GM12878 (cell line): Measurements from ENCODE around the gene SLC24A4. TPM values are rescaled to one million over a fixed set of nuclear protein-coding genes. Genes with fewer than 3 reads are reported as not detected.

Experiments used
- ATAC-seq: fragments of 200-7000 bp; cut with Tn5 transposase; 3 replicates; pipeline ENCODE4 v1.9.1; 2020; ENCODE audit warnings: mild to moderate bottlenecking, moderate library complexity
- BruUV-seq: library from RNA; stranded (reverse); fragments of 400-500 nt; replicated peaks from 2 replicates; lab custom pipeline; 2021; lab: Mats Ljungman, UMichigan
- CTCF ChIA-PET: fragments of 300-600 bp; sonication (Branson Sonifier 250); formaldehyde crosslinking; extraction: SDS; loops from one replicate; lab custom pipeline; 2021; ENCODE audit warnings: inconsistent platforms; lab: Yijun Ruan, JAX
- POLR2A ChIA-PET: fragments of 350-600 bp; formaldehyde crosslinking; extraction: SDS; loops from one replicate; lab custom pipeline; 2021; ENCODE audit warnings: inconsistent platforms; lab: Charles Lee
- RAD21 ChIA-PET: fragments of 300-600 bp; sonication (Branson Sonifier 250); formaldehyde crosslinking; loops from one replicate; lab custom pipeline; 2023; ENCODE audit warnings: antibody characterized with exemption; ENCODE audit not compliant: unreplicated experiment; lab: Charles Lee
- SMC1A ChIA-PET: fragments of 300-600 bp; sonication (Branson Sonifier 250); formaldehyde crosslinking; loops from one replicate; lab custom pipeline; 2023; ENCODE audit not compliant: unreplicated experiment, uncharacterized antibody; lab: Charles Lee
- DNase-seq: peaks from one replicate; pipeline ENCODE4 v3.0.0-alpha.2; 2011; ENCODE audit warnings: low read depth, low spot score
- FAIRE-seq: peaks from 3 replicates; lab custom pipeline; 2011; peaks lifted over from hg19 to GRCh38; lab: Jason Lieb, UNC
- H2AFZ ChIP-seq: 2 replicates; pipeline ENCODE4 v1.6.0; 2011; ENCODE audit warnings: low read depth, low read length, control low read depth; ENCODE audit not compliant: control insufficient read depth
- H3K27ac ChIP-seq: 2 replicates; pipeline ENCODE4 v1.5.1; 2011; ENCODE audit warnings: control low read depth; ENCODE audit not compliant: control insufficient read depth, insufficient read depth
- H3K27me3 ChIP-seq, 2 experiments: replicated peaks in 1 of 2; 2 replicates each; pipeline versions ENCODE4 v1.6.0 to v1.6.1; 2011; ENCODE audit warnings: low read length in 1 of 2; ENCODE audit not compliant: control insufficient read depth in 2 of 2, insufficient read depth in 2 of 2
- H3K36me3 ChIP-seq, 2 experiments: 2 replicates each; pipeline ENCODE4 v1.5.1; 2011; ENCODE audit warnings: low read length in 1 of 2; ENCODE audit not compliant: control insufficient read depth in 2 of 2, insufficient read depth in 2 of 2
- H3K4me1 ChIP-seq: 2 replicates; pipeline ENCODE4 v1.6.1; 2011; ENCODE audit warnings: mild to moderate bottlenecking, low read length, moderate library complexity, mixed read lengths; ENCODE audit not compliant: control insufficient read depth, insufficient read depth
- H3K4me2 ChIP-seq: 2 replicates; pipeline ENCODE4 v1.6.0; 2011; ENCODE audit warnings: control low read depth; ENCODE audit not compliant: control insufficient read depth, insufficient read depth
- H3K4me3 ChIP-seq: fragments of 200-600 bp; sonication (generic); 2 replicates; pipeline ENCODE4 v1.5.1; 2016
- H3K79me2 ChIP-seq: 2 replicates; pipeline ENCODE4 v1.6.0; 2011; ENCODE audit warnings: low read length; ENCODE audit not compliant: control insufficient read depth, insufficient read depth
- H3K9ac ChIP-seq: 2 replicates; pipeline ENCODE4 v1.8.0; 2011; ENCODE audit warnings: low read length, control low read depth, mixed read lengths; ENCODE audit not compliant: control insufficient read depth, insufficient read depth
- H3K9me3 ChIP-seq: replicated peaks from 3 replicates; pipeline ENCODE4 v1.5.1; 2011; ENCODE audit warnings: mild to moderate bottlenecking, low read length; ENCODE audit not compliant: control insufficient read depth, insufficient read depth
- H4K20me1 ChIP-seq: 2 replicates; pipeline ENCODE4 v1.6.0; 2011; ENCODE audit not compliant: control insufficient read depth, insufficient read depth
- BCL3 ChIP-seq: IDR thresholded peaks from 2 replicates; pipeline ENCODE4 v1.6.1; 2011; ENCODE audit warnings: borderline replicate concordance, low read depth, mild to moderate bottlenecking, moderate library complexity, low read length; ENCODE audit not compliant: insufficient read depth, poor library complexity, severe bottlenecking
- JUND ChIP-seq: IDR thresholded peaks from 2 replicates; pipeline ENCODE4 v1.6.1; 2012; ENCODE audit warnings: low read depth, mild to moderate bottlenecking, low read length, improper control_type of control experiment, moderate library complexity
- RCOR1 ChIP-seq: conservative IDR thresholded peaks from 2 replicates; pipeline ENCODE4 v1.6.1; 2012; ENCODE audit warnings: low read depth, low read length, improper control_type of control experiment
- RUNX3 ChIP-seq: IDR thresholded peaks from 2 replicates; pipeline ENCODE4 v1.6.1; 2012; ENCODE audit warnings: low read length, inconsistent platforms
- USF2 ChIP-seq: IDR thresholded peaks from 2 replicates; pipeline ENCODE4 v1.6.1; 2011; ENCODE audit warnings: low read depth, low read length, improper control_type of control experiment, borderline replicate concordance
- ZSCAN29 ChIP-seq: fragments of 450-650 bp; IDR thresholded peaks from 2 replicates; pipeline ENCODE4 v1.6.1; 2017; ENCODE audit warnings: mild to moderate bottlenecking, moderate library complexity
- WGBS: methylation state at CpG from one replicate; pipeline ENCODE4 v1.1.6; 2016; ENCODE audit warnings: low lambda C conversion rate; ENCODE audit not compliant: insufficient replicate concordance, insufficient coverage; ENCODE audit errors: missing lambda C conversion rate; 5-methylcytosine and 5-hydroxymethylcytosine counted together
- in situ Hi-C: fragments of 300-500 bp; cut with MboI; formaldehyde crosslinking; loops from 9 replicates; pipeline ENCODE4 v1.14.3; 2018; ENCODE audit warnings: mixed read lengths
- intact Hi-C: fragments of 100-400 bp; cut with micrococcal nuclease; formaldehyde crosslinking; loops from one replicate; pipeline ENCODE4 v1.14.2; 2022; ENCODE audit not compliant: unreplicated experiment
- polyA plus RNA-seq, 11 experiments: library from polyadenylated mRNA; depleted of rRNA in 4 of 11; unstranded in 6 of 11; stranded (reverse) in 5 of 11; fragments of >200 nt; fragmentation: Nextera tagmentation in 4 of 11; fragmentation: Illumina TruSeq in 1 of 11; extraction: Ambion mirVana in 4 of 11; extraction: Trizol in 1 of 11; gene quantifications; 1 replicate in 1 of 11; 2 replicates in 10 of 11; pipeline versions ENCODE4 v1.2.1 to v1.2.3, GENCODE V29; 2011 to 2016; ENCODE audit warnings: inconsistent platforms in 2 of 11, missing spikeins in 2 of 11, low read depth in 1 of 11
- total RNA-seq, 4 experiments: library from RNA; depleted of rRNA in 3 of 4; stranded (reverse); fragments of >200 nt in 3 of 4; fragmentation: Illumina TruSeq in 1 of 4; extraction: Trizol in 1 of 4; gene quantifications; 2 replicates each; pipeline versions ENCODE4 v1.2.1 to v1.2.3, GENCODE V29; 2013 to 2021

SLC24A4 gene
- total and polyA plus RNA-seq, 10 of the 15 experiments (the other 5 are each of a cell fraction or from before 2014, with no cell fraction given) = under 0.01 to 0.46 (median 0.04) TPM; not detected in 5

- Histone ChIP-seq H2AFZ (no peak overlapping the region), H3K9ac (no peak overlapping the region), H4K20me1 (no peaks in the 10 kb centered on the region), H3K27me3 (0 out of 4 replicates have a peak, but pooled peaks cover 0 to 3% of the 10 kb centered on the region in 2 experiments), H3K27ac (no peak overlapping the region), H3K4me2 (no peak overlapping the region), H3K79me2 (no peaks in the 10 kb centered on the region), H3K4me3 (no peak overlapping the region), H3K9me3 (no peaks in the 10 kb centered on the region; the same call in 2 of the 3 replicates), H3K4me1 (no peaks in the 10 kb centered on the region), H3K36me3 (no peaks in the 10 kb centered on the region)
- DNase-seq (no peak), FAIRE-seq (no peak), ATAC-seq (peak; percentile 36; the same call in 2 of the 3 replicates)
- intact Hi-C loops (no loop called here), in situ Hi-C loops (no loop called here)
- 55% methylated on average over 12 of the region's 12 CpGs for WGBS
- ChIA-PET SMC1A (no interaction called here), CTCF (no interaction called here), POLR2A (no interaction called here), RAD21 (no interaction called here)
- no peak for TF ChIP-seq BCL3
- TF ChIP-seq RCOR1 = no peak
- TF ChIP-seq RUNX3 = no peak
- TF ChIP-seq ZSCAN29 = no peak
- TF ChIP-seq USF2 = no peak
- TF ChIP-seq JUND = no peak
- no TSS peak for BruUV-seq
Observed at GRCh38 chr14:92389598-92390158, 66.7 kb downstream of the SLC24A4 start.
